Medulla oblongata (tissue), 1 donor: ENCODE data around the gene RRN3.
"Not testable (repeated sequence)": the region's sequence is repeated elsewhere in the genome, so short reads cannot be mapped to it uniquely, and the experiment has no call there.

ENCODE experiments used
- DNase-seq: peaks from one replicate; pipeline ENCODE4 v3.0.0-alpha.2; 2015; ENCODE audit errors: extremely low spot score

The RRN3 gene

GRCh38 chr16:15052747-15053476, 41.2 kb downstream of the RRN3 start:
- DNase-seq = no peak

- DNase-seq = no peak
Observed at GRCh38 chr16:15051387-15051951, 42.6 kb downstream of the RRN3 start.

DNA sequence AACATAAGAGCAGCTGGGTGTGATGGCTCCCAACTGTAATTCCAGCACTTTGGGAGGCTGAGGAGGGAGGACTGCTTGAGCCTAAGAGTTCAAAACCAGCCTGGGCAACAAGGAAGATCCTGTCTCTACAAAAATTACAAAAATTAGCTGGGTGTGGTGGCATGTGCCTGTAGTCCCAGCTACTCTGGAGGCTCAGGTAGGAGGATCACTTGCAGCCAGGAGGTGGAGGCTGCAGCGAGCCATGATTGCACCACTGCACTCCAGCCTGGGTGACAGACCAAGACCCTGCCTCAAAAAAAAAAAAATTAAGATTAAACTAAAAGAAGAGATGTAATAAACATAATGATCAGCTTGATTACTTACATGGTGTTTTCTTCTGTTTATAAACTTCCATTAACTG, 43.6 kb downstream of the RRN3 start:
- not testable (repeated sequence) for DNase-seq

DNA sequence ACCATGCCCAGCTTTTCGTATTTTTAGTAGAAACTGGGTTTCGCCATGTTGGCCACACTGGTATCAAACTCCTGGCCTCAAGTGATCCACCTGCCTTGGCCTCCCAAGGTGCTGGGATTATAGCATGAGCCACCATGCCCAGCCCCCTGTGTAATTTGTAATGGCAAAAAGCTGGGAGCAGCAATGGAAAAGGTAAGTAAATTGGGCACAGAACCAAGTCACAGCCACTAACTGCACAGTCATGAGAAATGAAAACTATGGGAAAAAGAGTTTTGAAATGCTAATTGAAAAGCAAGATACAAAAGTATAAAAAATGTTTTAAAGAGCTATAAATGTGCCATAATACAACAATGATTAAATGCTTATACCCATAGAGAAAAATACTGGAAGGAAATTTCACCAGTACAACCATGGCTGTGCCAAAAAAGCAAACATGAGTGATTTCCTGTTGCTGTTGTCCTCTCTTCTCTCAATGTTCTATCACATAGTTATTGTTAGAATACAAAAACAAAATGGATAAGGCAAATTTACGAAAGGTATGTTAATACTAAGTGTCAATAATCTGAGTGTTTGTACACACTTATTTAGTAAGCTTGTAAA, 44.4 kb downstream of the RRN3 start:
- no peak for DNase-seq

GRCh38 chr16:15046692-15047376, 47.2 kb downstream of the RRN3 start:
- no peak for DNase-seq

DNA sequence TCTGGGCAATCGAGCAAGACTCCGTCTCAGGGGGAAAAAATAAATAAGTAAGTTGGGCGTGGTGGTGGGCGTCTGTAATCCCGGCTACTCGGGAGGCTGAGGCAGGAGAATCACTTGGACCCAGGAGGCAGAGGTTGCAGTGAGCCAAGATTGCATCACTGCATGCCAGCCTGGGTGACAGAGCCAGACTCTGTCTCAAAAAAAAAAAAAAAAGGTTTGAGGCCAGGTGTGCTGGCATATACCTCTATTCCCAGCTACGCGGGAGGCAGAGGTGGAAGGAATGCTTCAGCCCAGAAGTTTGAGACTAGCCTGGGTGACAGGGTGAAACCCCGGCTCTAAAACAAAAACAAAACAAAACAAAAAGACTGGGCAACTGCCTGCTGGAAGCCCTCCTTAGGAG, 48.8 kb downstream of the RRN3 start:
- DNase-seq = not testable (repeated sequence)

GRCh38 chr16:15044286-15044685, 49.8 kb downstream of the RRN3 start:
- no peak for DNase-seq

DNA sequence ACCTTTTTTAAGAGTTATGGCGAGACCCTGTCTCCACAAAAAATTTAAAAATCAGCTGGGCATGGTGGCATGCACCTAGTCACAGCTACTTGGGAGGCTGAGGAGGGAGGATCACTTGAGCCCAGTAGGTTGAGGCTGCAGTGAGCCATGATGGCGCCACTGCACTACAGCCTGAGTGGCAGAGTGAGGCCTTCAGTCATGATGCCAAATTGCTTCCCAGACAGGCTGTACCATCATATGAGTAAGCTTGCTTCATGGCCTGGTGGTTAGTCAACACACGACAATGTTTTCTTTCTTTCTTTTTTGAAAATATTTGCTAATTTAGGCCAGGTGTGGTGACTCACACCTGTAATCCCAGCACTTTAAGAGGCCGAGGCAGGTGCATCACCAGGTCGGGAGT, 50.7 kb downstream of the RRN3 start:
- DNase-seq = no peak

DNA sequence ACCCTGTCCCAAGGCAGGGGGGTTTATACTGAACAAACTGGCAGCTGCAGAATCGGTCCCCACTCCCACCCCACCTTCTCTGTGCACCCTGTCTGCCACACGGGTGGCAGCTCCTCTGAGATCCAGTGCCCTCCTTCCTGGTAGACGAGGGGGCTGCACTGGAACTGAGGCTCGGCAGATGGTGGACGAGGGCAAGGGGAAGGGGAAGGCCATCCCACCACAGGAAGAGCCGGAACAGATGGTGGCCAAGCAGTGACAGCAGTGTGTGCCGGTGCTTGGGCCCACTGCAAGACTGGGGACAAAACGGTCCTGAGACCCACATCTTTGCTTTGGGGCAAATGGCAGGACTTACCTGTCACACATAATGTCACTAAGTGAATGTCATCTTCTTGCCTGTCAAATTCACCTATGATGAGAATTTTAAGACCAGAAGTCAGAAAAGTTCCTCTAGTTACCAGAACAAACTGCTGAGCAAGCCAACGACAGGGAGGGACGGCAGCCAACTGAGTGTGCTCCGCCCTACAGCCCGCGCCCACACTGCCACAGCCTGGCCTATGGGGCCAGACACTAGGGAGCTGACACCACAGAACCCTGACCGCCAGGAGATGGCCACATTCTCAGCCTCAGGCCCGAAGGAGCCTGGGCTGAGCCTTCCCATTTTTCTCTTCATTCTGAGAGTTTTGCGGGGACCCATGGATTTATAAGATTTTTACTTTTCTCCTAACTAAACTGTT, 52.6 kb downstream of the RRN3 start:
- peak; percentile 91 for DNase-seq

GRCh38 chr16:15038689-15039088, 55.4 kb downstream of the RRN3 start:
- DNase-seq = no peak

- DNase-seq = no peak
Observed at GRCh38 chr16:15037745-15038144, 56.3 kb downstream of the RRN3 start.

GRCh38 chr16:15037003-15037402, 57.1 kb downstream of the RRN3 start:
- DNase-seq = no peak

DNA sequence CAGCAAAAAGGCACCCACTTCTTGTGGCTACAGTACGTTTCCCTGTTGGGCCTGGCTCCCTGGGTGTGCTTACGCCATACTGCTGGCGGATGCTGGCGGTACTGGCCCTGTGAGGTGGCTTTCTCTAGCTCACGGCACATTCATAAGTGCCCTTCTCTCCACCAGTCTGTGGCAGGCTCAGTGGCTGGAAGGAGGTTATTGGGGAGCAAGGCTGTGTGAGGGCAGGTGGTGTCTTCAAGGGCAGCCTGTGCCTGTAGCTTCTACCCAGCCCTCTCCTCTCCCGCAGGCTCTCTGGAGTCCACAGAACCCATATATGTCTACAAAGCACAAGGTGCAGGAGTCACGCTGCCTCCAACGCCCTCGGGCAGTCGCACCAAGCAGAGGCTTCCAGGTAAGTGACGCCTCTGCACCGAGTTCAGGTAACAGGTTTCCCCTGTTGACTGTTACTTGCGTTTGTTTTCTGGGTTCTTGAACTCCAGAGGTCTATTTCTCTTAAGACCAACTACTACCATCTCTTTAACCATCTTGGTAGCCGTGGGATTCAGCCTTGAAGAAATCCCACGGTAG, 58.8 kb downstream of the RRN3 start:
- no peak for DNase-seq

GRCh38 chr16:15034266-15035162, 59.6 kb downstream of the RRN3 start:
- no peak for DNase-seq

DNA sequence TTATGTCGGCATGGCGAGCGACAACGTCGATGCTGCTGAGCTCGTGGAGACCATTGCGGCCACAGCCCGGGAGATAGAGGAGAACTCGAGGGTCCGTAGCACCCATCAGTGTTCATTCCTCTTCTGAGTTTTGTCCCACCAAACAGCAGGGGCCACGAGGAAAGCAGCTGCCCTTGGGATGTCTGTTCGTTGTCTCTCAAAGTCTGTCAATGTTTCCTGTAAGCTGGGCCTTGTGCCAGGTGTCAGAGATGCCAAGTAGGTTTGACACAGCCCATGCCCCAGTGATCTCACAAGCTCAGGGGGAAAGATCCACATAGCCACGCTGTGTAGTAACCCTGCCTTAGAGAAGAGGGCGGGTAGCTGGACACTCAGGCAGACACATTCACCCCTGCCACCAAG, 60.8 kb downstream of the RRN3 start:
- no peak for DNase-seq

DNA sequence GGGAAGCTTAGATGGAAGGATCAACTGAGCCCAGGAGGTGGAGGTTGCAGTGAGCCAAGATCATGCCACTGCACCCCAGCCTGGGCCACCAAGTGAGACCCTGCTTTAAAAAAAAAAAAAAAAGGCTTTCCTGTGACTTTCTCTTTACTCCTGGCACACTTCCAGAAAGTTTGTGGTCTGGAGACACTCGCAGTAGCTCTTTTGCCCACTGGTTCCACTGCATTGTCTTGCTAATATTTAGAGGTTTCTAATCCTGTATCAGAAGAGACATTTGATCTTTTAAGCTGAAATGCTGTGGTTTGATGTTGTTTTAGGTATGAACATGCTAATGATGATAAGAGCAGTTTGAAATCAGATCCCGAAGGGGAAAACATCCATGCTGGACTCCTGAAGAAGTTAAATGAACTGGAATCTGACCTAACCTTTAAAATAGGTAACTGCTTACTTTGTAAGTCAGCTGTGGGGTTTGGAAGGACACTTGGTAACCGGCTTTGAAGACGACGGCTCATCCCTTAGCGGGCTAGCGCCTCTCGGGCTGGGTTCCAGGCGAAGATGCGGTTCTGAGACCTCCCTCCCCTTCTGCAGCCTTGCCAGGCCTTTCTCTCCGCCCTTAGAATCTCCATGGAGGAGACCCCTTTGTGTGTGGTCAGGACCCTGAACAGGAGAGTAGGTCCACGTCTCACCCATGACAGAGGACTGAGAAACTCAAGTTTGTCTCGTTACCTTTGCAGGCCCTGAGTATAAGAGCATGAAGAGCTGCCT, 61.3 kb downstream of the RRN3 start:
- DNase-seq = no peak

DNA sequence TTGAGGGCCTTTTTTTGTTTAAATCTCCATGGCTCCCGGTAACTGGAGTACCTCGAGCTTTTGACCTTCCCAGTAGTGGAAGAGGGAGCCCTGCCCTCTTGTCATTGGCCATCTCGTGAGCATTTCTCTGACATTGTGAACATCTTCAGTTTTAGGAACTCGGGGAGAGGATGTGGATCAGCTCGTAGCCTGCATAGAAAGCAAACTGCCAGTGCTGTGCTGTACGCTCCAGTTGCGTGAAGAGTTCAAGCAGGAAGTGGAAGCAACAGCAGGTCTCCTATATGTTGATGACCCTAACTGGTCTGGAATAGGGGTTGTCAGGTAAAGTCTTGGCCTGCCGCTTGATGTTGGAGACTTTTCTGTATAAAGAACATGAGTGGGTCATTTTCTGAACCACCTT, 62.5 kb downstream of the RRN3 start:
- no peak for DNase-seq

- no peak for DNase-seq
Observed at GRCh38 chr16:15031179-15031578, 62.9 kb downstream of the RRN3 start.

GRCh38 chr16:15029749-15030148, 64.3 kb downstream of the RRN3 start:
- not testable (repeated sequence) for DNase-seq
